GM15510 (cell line): ENCODE results near the gene SSX2IP.

Experiments used
- POLR2A ChIP-seq: IDR thresholded peaks from 3 replicates; pipeline ENCODE4 v1.6.1; 2011; ENCODE audit warnings: borderline replicate concordance; ENCODE audit not compliant: insufficient read length; ENCODE audit errors: extremely low read depth

The SSX2IP gene, protein sequence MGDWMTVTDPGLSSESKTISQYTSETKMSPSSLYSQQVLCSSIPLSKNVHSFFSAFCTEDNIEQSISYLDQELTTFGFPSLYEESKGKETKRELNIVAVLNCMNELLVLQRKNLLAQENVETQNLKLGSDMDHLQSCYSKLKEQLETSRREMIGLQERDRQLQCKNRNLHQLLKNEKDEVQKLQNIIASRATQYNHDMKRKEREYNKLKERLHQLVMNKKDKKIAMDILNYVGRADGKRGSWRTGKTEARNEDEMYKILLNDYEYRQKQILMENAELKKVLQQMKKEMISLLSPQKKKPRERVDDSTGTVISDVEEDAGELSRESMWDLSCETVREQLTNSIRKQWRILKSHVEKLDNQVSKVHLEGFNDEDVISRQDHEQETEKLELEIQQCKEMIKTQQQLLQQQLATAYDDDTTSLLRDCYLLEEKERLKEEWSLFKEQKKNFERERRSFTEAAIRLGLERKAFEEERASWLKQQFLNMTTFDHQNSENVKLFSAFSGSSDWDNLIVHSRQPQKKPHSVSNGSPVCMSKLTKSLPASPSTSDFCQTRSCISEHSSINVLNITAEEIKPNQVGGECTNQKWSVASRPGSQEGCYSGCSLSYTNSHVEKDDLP

DNA sequence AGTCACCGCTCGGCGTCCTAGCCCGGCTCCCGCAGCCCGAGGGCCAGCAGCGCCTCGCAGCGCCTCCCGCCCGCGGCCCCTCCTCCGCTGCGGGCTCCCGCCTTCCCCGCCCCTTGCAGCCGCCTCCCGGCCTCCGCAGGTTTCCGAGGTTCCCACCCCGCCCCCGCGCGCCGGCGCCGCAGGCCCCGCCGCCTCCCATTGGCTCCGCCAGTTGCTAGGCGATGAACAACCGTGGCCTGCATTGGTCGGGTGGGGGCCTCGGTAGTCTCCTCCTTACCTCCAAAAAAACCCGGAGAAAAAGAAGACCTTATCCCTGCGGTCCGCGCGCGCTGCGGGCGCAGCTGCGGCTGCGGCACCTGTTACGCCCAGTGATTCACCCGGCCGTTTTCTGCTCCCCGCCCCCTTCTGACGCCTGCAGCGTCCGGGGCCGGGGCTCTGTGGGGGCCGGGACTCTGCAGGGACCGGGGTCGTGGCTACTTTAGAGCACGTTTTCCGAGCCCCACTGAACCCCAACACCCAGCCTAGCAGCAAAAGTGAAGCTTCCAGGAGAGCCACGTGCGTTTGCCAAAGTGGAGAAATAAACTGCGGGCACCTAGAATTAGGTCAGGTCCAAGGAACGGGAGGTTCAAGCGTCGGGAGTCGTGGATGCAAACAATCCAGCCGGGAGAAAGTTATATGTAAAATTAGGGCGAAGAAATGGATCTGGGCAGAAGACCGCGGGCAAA is at the start of gene SSX2IP:
TSS of gene SSX2IP (minus strand) at position 65 of the 725 bp plus-strand sequence. CDS start 19,242 bp downstream, outside the sequence.
- TF ChIP-seq POLR2A: peak; percentile 68

DNA sequence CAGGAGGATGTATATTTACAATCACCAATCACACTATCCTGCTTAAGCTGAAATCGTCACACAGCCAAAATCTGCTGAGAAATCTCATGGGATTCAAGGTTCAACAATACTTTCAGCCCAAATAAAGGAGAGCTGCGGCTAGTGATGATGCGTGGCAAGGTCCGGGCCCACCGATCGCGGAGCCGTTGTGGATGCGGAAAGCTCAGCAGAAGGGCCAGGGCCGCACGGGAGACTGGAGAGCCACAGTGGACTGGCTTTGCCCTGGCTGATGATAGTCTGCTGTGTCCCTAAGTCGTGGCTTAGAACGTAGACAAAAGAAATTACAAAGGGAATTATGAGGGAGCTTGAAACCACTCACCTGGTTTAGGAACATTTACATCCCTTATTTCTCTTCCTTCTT is 48.0 kb upstream of the SSX2IP start:
- no peak for TF ChIP-seq POLR2A

DNA sequence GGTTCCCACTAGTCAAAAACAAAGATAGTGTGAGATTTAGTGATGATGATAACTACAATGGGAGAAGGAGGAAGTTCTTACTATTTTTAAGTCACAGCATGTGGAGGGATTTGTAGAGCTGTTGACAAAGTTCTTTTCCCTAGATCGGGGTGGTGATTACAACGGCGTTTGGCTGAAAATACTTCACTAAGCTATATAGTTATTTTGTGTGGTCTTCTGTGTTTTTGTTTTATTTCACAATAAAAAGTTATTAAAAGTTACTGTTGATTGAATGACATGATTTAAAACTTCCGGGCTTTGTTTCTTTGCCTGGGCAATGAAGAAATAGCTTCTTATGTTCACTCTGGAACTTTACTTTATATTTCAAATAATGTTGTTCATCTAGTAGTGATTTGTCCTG is 47.3 kb upstream of the SSX2IP start:
- no peak for TF ChIP-seq POLR2A

DNA sequence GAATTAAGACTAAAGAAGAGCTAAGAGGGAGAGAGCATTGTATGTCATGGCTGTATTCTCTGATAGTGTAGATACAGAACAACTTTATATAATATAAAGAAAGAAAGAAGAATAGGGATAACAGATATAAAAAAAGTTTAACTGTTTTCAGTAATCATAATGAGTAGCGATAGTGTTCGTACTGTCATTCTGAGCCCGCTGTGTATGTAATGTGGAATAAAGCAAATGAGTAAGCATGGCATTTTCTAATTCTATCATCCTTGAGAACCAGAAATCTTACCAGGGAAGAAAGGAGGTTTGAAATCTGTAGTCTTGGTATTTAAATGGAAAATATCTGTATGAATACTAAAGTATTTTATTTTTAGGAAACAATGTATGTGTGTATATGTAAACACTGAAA is 46.7 kb upstream of the SSX2IP start:
- TF ChIP-seq POLR2A: no peak

DNA sequence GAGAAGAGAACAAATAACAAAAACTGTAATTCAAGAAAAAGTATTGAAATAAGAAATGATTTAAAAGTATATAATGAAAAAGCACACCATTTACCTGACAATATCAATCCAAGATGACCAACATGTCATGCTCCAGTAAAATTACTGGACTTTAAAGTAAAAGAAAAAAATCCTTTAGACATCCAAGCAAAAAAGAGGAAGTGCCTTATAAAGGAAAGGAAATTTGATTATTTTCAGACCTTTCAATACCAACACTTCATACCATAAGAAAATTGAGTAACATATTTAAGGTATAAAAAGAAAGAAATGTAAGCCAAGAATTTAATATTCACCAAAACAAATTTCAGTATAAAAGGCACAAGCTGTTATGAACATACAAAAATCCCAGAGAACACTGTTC is 46.2 kb upstream of the SSX2IP start:
- no peak for TF ChIP-seq POLR2A

DNA sequence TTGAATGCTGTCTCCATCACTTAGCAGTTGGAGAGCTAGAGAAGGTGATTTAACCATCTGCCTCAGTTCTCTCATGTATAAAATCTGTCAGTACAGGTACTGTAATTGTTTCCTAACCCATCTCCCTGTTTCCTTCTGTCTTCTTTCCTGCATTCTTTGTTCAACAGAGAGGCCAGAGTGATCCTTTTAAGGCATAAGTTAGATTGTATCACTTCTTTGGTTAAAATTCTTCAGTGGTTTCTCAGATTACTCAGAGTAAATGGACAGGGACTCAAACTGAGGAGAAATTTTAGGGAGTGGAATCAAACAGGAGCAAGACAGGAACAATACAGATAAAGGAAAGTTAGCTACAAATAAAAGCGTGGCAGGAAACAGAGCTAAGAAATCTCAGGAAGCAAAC is 45.2 kb upstream of the SSX2IP start:
- TF ChIP-seq POLR2A: no peak

DNA sequence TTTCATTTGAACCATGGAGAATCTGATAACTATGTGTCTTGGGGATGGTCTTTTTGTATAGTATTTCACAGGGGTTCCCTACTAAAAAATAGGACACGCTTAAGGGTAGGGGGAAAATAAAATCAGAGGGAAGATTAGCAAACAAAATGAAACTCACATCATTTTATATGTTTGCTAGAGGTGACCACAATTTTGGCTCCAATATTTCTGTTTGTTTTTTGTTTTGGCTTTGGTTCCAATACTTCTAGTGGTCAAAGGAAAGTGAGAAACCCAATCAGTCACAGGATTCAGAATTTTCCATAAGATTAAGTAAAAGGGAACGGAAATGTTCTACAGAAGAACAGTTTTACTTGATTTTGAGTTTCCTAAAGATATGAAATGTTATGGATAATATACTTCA is 42.3 kb upstream of the SSX2IP start:
- no peak for TF ChIP-seq POLR2A

DNA sequence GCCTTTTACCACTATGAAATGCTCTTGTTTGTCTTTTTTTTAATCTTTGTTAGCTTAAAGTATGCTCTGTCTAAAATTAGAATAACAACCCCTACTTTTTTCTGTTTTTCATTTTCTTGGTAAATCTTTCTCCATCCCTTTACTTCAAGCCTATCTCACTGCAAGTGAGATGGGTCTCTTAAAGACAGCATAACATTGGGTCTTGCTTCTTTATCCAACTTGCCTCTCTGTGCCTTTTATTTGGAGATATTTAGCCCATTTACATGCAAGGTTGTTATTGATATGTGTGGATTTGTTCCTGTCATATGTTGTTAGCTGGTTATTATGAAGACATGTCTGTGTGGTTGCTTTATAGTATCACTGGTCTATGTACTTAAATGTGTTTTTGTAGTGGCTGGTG is 41.3 kb upstream of the SSX2IP start:
- TF ChIP-seq POLR2A: no peak

DNA sequence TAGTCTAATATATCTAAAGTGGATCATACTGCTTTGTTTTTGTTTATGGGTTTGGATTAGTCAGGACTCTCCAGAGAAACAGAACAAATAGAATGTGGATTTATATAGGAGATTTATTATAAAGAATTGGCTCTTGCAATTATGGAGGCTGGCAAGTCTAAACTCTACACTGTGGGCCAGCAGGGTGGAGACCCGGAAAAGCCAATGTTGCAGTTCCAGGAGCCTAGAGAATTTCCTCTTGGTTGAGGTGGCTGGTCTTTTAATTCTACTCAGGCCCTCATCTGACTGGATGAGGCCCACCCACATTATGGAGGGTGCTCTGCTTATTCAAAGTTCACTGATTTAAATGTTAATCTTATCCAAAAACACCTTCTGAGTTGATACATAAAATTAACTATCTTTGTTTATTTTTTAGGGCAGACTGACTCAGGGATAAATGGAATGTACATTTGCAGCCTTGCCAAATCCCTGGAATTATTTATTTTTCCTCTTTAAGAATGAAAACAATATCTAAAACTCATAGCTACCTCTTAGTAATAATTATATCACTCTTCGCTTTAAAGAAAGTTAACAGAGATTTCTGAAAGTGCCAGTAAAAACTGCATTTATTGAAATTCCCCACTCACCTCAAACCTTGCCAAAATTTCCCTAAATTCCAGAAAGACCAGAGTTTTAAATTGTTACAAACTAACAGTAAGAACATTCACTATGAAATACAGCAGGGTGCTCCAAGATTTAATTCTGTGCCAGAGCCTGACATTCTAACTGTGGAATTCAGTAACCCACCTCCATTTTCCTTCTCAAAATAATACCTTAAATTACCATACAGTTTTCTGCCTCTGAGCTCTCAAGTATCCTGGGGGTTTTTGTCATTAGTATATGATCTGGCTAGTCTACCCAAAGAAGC is 36.6 kb upstream of the SSX2IP start:
- no peak for TF ChIP-seq POLR2A

DNA sequence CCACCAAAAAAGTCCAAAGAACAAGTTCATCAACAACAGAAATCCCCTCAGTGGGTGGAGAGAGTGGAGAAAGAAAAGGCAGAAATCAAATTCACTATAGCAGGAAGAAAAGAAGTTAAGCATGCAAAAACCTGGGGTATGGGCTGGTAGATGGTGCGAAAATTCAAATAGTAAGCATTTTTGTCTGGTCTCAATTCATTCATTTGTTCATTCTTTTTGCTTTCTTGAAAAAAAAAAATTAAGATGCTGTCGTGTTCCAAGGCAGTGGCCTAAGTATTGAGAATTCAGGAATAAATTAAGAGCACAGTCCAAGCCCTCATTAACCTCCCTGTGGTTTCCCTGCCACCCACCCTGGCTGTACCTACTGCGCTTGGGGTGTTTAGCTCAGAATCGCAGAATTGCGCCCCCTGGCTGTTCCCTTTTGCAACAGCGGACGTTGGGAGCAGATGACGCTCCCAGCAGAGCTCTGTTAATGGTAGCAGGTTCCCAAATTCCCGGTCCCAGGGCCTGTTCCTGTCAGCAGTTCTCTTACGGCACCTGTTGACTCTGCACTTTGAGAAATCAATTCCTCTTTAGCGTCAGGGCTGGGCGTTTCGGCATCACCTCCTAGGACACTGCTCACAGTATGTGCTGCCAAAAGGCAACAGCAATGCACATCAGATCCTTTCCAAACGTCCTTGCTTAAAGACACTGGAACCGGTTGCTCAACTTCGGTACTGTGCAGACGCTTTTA is 34.0 kb upstream of the SSX2IP start:
- TF ChIP-seq POLR2A: no peak

DNA sequence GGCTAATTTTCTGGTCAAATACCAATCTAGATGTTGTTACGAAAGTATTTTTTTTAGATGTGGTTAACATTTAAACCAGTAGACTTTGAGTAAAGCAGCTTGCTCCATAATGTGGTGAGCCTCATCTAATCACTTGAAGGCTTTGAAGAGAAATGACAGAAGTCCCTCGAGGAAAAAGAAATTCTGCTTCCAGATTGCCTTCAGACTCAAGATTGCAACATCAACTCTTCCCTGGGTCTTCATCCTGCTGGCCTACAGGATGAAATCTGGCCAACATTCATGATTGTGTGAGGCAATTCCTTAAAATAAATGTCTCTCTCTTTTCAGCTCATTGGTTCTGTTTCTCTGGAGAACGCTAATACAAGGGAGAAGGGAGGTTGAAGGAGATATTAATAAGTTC is 32.5 kb upstream of the SSX2IP start:
- TF ChIP-seq POLR2A: no peak

DNA sequence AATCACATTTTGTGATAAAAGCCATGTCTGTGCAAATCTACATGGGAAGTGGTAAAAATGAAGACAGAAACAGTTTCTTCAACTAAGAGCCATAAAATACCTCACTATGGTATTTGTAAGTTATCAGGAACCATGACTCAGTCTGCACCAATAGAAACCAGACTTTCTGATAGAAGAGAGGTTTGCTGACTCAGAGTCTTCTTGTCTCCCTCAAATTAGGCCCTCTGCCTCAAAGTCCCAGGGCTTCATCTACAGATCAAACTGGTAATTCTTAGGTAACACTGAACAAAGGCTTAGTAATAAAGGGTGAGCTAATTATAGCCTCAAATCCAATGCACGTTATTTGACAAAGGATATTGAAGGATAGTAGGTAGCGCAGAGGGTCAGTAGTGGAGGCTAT is 30.9 kb upstream of the SSX2IP start:
- TF ChIP-seq POLR2A: no peak

DNA sequence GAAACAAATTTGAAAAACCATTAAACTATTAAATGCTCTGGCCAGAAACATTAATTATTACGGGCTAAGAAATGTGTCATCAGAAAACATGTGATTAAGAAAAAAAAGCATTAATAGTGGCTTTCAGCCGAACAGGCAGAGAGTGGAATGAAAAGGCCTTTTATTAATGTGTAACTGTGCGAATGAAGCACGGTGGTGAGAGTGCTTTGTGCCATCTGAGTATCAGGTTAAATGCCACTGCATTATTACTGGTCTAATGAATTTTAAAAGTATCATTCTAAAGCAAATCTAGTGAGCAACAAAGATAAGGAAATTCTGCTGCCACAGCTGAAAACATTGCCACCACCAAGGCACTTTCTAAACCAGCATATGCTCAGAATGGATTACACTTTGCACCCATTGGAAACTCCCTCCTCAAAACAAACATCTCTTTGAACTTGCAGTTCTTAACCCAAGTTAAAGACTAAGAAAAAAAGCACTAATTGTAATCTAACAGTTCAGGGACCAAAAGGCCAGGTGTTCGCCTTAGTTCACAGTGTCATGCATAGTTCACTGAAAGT is 30.0 kb upstream of the SSX2IP start:
- TF ChIP-seq POLR2A: no peak
